Measurements from ENCODE around the gene NFIB.

DNA sequence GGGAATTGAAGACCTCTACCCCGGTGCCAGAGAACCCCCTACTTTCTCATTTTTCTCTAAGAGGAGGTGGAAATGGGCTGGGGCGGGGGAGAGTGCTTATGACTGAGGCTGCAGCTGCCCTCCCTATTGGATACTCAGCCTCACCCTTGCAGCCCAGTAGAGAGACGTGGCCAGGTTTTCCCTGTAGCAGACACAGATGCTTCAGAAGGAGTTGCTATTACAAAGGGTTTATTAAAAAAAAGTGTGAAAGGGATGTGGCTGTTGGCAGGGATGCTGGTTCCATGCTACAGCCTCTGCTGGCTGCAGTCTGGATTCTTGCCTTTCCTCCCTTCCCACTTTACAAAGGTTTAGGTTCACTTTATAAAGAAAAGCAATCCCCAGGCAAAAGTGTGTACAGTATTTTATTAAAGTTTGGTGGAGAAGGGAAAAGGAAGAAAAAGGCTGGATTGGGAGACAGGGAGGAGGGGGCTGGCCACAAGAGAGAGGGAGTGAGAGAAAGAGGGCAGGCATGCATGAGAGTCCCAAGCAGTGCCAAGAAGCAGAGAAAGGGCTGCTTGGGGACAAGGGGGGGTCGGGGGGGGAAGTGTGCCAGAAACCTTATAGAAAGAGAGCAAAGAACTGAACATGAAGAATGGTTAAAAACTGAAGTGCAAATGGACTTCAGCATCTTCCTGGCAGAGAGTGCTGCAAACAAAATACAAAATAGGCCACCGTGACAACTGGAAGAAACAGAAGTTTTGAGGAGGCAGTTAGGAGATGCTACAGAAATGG, 29.5 kb upstream of the NFIB start:
- TF ChIP-seq POLR2A (IDR thresholded peaks at IDR 0.05) = no peak
- TF ChIP-seq, protein P1, sequence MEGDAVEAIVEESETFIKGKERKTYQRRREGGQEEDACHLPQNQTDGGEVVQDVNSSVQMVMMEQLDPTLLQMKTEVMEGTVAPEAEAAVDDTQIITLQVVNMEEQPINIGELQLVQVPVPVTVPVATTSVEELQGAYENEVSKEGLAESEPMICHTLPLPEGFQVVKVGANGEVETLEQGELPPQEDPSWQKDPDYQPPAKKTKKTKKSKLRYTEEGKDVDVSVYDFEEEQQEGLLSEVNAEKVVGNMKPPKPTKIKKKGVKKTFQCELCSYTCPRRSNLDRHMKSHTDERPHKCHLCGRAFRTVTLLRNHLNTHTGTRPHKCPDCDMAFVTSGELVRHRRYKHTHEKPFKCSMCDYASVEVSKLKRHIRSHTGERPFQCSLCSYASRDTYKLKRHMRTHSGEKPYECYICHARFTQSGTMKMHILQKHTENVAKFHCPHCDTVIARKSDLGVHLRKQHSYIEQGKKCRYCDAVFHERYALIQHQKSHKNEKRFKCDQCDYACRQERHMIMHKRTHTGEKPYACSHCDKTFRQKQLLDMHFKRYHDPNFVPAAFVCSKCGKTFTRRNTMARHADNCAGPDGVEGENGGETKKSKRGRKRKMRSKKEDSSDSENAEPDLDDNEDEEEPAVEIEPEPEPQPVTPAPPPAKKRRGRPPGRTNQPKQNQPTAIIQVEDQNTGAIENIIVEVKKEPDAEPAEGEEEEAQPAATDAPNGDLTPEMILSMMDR (IDR thresholded peaks at IDR 0.05 in 4 of 5, conservative IDR thresholded peaks at IDR 0.05 in 1 of 5) = no peak
